Effector CD8-positive, alpha-beta T cell (primary cell): ENCODE data around the gene CDKAL1.
"Not testable (repeated sequence)": the region's sequence is repeated elsewhere in the genome, so short reads cannot be mapped to it uniquely, and the experiment has no call there.

Experiments used
- DNase-seq: peaks from one replicate; lab custom pipeline; 2025; lab: John Stamatoyannopoulos, UW
- total RNA-seq, 4 experiments: gene quantifications; one replicate each; lab custom pipeline; 2026; lab: John Stamatoyannopoulos, UW

Gene CDKAL1
- total RNA-seq: 46.8 to 71.6 (median 60.7) reads per million in 4 experiments

DNA sequence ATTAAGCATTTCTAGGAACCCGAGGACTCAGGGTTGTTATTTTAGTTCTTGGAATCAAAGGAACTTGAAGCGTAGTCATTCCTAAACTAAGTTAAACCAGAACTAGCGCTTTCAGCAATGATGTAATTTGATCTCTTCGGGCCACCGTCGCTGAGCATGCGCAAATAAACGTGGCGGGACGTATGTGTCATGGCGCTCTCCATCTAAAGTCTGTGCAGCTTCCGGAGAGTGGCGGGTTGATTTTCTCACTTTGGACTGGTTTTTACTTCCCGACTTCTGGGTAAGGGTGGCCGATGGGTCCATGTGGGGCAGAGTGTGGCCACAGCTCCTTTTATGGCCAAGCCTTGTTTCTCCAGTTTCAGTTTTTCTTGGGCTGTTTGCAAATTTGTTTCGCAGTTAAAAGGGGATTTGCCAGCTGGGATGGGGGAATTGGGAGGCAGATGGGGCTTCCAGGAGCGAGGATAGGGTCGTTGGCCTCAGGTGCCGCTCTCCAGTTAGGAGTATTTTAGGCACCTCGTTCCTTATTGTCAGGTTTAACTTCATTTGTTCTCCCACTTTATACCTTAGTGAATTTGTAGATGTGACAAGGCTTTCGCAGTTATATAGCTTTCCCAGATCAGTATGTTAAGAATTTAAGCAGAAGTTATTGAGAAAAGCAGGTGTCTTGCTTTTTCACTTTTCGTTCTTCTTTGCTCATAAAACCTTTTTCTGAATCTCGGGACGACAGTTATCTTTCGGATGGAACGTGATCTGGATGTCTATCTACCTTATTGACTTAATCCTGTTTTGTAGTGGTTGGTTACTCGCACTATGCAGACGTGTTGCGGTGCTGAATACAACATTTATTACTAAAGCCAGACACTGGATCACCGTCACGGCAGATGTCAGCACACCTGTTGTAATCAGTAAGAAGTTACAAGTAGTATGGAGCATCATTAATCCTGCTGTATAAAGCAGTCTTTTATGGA lies at the start of gene CDKAL1:
Gene CDKAL1 (plus strand): TSS at position 163 of the 968 bp plus-strand sequence. CDS start 11,894 bp downstream, outside the sequence.
- DNase-seq: peak; percentile 86

DNA sequence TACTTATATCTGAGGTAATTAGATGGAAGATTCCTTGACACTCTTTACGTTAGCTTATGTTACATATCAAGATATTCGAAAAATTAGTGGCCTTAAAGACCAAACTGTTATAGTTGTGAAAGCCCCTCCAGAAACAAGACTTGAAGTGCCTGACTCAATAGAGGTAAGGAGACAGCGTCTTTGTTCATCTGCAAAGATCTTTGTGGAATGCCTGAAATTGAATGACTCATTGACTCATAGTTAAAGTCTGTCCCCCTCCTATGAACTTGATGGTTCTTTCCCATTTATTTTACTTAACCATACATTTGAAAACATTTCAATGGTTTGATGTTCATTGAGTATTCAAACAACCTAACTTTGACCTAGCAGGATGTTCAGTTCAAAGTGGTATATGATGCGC lies 47.6 kb upstream of the CDKAL1 start:
- DNase-seq: no peak

DNA sequence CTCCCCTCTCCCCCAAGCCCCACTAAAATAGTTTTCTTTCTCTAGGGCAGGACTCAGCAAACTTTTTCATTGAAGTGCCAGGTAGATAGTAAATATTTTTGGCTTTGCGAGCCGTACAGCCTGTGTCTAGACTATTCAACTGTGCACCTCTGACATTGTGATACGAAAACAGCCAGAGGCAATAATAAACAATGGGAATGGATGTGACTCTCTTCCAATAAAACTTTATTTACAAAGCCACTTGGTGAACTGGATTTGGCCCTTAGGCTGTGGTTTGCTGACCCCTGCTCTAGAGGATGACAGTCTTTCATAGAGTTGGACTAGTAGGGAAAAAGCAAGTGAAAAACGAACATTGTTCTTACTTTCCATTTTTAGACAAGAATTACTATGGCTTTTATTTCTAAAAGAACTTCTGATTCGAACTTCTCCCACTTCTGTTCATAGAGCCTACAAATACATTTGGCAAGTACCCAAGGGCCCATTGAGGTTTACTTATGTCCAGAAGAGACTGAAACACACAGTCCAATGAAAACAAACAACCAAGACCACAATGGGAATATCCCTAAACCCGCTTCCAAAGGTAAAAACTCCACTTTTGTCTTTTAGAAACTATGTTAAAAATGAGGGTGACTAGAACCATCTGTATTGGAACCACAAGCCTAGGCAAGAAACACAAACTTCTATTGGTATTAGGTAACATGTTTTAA lies 46.4 kb upstream of the CDKAL1 start:
- DNase-seq: no peak

DNA sequence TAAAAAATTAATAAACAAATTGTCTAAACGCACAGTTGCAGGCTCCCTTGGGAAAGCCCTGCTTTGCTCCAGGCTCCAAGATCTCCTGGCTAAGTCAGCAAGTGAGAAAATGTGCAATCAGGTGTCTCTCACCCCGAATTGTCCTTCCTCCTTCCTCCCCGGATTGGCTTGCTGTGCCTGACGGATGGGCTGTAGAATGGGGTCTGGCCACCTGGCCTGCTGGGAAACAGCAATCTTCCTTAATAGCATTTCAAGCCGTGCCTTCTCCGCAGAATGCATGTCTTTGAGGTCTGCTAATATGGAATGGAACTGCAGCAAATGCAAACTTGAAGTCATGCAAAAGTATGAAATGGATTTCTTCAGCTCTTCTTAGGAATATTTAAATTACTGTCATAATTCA lies 43.7 kb upstream of the CDKAL1 start:
- no peak for DNase-seq

DNA sequence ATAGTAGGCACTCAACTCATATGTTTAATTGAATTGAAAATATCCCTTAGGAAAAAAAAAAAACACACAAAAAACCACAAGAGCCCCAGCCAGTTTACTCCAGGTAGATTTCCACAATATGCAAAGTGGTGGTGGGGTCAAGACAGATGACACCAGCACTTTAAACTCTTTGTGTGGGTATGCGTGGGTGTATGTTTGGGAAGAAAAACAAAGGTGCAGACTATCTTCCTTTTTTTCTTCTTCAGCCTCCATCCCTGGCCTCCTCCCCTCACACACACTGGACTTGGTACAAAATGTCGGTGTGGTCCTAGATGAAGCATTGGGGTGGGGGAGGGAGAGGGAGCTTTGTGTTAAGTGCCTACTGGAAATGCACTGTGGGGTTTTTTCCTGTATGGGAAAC lies 42.2 kb upstream of the CDKAL1 start:
- DNase-seq: no peak

DNA sequence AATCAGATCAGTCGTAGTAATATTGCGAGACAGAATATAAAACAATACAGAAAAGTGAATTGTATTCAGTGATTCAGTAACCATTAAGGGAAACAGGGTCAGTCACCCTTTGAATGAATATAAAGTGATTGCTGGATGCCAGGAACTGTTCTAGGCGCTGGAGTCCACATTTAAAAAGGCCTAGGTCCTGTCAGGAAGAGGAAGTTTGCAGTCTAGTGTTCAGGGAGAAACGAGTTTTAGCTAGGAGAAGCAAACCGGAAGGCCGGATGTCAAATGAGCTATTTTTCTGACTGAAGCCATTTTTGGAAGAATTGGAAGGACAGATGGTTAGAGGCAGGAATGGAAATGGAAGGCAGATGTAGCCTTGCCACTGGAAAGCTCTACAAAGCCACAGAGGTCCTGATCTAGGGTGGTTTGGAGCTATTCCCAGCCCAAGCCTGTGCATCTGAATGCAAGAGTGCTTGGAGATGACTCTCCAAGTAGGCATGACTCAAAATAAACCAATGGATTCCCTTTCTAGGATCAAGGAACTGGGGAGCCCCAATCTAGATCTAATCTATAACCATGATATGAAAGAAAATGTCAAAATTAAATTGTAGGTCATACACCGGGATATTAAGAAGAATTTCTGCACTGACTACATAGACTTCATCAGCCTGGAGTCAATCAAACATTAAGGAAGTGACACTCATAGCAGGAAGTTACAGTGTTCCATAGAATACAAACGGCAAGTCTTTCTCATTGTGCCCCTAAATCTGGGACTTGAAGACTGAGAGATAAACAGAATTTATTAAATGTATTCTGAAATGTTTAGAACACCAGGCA lies 36.8 kb upstream of the CDKAL1 start:
- DNase-seq: no peak

DNA sequence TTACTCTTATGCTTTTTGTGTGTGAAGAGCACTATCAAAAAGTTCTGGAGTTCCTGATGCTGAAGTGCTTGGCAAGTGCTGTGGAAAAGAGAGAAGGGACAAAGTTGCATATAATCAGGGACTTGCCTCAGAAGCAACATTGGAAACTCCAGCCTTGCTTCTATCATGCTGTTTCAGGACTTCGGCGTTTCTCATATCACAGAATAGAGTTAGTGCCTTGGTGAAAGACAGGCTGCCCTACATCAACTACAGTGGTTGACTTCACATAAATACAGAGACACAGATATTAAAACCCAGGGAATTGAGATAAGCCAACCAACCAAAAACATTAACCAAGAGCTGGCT lies 36.2 kb upstream of the CDKAL1 start:
- no peak for DNase-seq

DNA sequence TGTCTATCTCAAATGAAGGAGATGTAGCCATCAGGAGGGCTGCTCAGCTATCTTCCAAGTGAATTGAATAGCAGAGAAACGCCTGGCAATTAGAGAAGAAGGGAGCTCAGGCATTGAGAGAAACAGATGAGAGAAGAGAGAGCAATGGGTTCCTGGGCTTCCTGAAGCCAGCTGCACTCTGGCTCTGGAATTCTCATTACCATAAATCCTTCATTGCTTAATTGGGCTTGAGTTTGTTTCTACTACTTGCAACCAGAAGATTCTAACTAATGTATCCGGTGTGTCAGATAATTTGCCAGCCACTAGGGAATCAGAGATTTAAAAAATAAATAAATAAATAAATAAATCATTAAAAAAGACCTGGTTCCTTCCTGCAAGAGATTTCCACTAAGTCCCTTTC lies 25.0 kb upstream of the CDKAL1 start:
- DNase-seq: no peak

DNA sequence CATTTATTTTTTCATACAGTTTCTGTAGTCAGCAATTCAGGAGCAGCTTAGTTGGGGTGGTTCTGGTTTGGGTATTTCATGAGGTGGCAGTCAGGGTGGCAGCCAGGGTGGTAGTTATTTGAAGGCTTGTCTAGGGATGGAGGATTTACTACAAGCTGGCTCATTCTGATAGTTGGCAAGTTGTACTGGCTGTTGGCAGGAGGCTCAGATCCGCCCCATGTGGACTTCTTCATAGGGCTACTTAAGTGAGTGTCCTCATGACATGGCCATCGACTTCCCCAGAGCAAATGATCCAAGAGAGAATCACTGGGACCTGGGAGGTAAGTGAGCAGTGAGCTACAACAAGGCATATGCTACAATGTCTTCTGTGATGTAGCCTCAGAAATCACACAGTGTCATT lies 22.4 kb upstream of the CDKAL1 start:
- DNase-seq: no peak

DNA sequence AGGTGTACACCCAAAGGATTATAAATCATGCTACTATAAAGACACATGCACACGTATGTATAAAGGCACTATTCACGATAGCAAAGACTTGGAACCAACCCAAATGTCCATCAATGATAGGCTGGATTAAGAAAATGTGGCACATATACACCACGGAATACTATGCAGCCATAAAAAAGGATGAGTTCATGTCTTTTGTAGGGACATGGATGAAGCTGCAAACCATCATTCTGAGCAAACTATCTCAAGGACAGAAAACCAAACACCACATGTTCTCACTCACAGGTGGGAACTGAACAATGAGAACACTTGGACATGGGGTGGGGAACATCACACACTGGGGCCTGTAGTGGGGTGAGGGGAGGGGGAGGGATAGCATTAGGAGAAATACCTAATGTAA lies 9.0 kb upstream of the CDKAL1 start:
- not testable (repeated sequence) for DNase-seq

DNA sequence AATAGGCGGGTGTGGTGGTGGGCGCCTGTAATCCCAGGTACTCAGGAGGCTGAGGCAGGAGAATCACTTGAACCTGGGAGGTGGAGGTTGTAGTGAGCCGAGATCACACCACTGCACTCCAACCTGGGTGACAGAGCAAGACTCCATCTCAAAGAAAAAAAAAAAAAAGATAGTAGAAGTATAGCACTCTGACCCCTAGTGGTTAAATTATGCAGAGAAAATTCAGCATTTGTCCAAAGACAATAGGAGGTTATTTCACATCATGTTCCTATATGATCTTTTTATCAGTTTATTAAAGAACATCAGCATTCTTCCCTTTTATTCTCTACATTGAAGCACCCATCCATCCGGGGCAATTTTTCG lies 5.2 kb upstream of the CDKAL1 start:
- DNase-seq: not testable (repeated sequence)

DNA sequence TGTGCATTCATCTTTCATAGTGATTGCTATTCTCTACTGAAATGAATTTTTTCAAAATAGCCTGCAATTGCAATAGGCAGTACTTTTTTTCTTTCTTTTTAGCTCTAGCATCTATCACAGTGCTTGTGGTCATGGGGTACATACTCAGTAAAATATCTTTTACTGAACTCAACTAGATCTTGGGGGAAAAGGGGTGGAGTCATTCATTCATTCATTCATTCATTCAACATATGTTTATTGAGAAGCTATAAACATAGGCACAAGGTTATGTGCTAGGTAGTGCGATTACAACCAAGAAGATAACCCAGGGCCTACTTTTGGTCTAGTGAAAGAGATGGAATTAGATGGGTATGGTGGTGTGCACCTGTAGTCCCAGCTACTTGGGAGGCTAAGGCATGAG lies 1.4 kb upstream of the CDKAL1 start:
- no peak for DNase-seq

DNA sequence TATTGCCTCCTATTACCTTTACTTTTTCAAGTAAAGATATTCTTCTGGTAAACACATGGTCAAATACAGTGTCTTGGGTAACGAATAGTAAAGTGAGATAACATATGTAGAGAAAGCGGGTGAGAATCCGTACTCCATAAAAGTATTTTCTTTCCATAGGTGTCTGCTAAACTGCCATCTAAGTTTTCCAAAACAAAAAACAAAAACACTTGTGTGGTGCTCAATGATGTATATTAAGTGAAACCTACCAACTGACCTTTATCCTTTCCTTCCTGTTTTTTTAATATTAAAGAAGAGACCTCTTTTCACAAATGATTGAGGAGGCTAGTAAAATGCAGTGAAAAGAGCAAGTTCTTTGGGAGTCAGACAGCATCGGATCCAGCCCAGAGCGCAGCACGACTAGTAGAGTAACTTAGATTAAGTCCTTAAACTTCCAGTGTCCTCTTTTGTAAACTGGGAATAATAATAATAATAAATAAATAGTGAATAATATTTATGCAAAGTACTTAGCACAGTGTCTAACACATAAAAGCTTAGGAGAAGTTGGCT lies 437 bp upstream of the CDKAL1 start:
- DNase-seq: no peak

DNA sequence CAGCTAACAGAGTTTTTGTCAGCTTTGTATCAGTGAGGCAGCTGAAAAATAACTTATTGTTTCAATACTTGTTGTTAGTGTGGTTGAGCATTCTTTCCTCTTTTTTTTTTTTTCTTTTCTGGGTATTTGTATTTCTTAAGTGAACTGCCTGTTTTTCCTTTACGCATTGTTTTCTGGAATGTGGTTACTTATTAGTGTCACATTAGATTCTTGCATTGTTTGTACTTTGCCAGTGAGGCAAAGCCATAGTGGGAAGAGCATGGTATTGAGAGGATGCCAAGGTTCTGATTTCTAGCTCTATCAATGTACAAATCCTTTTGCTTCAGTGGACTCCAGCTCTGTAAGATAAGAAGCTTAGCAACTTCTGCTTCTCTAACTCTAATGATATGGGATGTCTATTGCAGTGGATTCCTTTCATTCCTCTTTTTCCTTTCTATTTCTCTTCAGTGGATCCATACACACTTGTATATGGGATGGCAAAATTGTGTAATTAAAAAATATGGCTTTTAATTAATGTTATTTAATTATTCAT lies 3.9 kb downstream of the CDKAL1 start:
- DNase-seq: no peak

DNA sequence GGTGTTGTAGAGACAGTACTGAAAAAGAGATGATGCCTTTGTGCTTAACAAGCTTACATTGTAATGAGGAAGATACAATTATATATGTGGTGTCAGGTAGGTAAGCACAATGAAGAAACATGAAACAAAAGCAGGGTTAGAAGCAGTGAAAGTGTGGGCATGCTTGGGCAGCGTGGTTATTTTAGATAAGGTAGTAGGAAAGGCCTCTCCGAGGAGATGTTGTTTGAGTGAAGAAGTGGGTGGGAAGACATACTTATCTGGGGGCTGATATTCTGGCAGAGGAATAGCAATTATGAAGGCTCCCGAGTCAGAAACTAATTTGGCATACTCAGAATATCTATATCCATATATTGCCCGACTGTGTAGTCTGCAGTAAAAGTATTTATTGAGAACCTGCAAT lies 4.7 kb downstream of the CDKAL1 start:
- DNase-seq: no peak

DNA sequence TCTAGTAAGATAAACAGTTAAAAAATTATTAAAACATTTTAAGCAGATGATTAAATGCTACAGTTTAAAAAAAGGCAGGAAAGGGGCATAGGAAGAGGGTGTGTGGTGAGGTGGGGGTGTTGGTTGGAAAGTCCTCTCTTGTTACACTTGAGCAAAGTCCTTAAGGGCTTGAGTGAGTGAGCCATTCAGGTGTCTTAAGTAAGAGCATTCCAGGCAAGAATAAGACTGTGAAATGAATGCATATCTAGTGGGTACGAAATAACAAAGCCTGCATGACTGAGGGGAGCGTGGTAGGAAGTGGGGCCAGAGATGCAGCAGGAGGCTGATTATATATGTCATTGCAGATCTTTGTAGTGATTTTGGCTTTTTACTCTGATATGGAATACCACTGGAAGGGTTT lies 5.1 kb downstream of the CDKAL1 start:
- DNase-seq: no peak

DNA sequence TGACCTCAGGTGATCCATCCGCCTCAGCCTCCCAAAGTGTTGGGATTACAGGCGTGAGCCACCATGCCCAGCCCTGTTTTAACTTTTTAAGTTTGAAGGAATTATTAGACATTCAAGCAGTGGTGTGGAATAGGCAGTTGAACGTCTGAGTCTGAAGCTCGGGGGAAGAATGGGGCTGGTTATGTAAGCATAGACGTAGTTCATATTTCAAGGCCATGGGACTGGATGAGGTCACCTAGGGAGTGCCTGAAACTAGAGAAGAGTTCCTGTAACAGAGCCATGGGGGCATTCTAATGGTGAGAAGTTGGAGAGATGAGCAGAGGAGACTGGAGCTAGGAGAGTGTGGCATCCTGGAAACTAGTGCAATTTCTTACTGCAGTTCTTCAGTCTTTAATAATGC lies 6.4 kb downstream of the CDKAL1 start:
- DNase-seq: no peak

DNA sequence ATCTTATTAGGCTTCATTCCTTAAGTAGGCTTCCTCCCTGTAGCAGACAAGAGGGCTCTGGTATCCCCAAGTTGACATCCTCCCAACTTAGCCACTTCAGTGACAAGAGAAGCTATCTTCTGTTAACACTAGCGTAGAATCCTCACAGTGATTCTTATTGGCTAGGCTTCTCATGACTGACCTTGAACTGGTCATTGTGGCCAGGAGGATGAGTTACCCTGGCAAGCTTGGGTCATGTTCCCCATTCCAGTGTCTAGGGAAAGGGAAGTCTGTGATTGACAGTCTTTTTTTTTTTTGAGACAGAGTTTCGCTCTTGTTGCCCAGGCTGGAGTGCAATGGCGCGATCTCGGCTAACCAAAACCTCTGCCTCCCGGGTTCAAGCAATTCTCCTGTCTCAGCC lies 7.1 kb downstream of the CDKAL1 start:
- DNase-seq: no peak

DNA sequence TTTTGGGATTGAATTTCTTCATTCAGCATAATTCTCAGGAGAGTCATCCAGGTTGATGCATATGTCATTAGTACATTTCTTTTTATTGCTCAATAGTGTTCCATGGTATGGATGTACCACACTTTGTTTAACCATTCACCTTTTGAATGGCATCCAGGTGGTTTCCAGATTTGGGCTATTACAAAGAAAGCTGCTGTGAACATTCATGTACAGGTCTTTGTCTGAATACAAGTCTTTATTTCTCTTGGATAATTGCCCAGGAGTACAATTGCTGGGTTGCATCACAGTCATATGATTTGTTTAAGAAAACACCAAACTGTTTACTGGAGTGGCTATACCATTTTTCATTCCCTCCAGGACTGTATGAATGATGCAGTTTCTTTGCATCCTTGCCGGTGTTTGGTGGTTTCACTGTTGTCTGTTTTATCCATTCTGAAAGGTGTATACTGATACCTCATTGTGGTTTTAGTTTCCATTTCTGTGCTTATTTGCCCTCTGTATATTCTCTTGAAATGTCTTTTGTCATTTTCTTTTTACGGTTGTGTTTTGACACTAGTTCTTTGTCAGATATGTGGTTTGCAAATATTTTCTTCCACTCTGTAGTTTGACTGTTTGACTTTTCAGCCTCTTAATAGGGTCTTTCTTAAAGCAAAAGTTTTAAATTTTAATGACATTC lies 8.8 kb downstream of the CDKAL1 start:
- no peak for DNase-seq

DNA sequence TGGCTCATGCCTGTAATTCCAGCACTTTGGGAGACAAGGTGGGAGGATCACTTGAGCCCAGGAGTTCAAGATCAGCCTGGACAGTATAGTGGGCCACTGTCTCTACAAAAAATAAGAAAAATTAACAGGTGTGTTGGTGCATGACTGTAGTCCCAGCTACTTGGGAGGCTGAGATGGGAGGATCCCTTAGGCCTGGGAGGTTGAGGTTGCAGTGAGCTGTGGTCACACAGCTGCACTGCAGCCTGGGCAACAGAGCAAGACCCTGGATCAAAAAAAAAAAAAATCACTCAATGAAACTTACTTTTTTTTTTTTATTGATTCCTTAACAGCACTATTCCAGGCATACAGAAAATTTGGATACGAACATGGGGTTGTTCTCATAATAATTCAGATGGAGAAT lies 14.0 kb downstream of the CDKAL1 start:
- DNase-seq: no peak

DNA sequence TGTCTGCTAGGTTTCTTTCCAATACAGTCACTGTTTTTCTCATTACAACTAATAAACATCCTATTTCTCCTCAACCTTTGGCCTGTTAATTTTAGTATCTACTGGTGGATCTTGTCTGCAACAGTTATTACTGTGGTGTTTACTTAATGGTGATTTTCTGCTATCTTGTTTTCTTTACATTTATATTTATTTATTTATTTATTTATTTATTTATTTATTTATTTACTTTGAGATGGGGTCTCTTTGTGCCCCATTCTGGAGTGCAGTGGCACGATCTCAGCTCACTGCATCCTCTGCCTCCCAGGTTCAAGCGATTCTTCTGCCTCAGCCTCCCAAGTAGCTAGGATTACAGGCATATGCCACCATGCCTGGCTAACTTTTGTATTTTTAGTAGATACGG lies 15.1 kb downstream of the CDKAL1 start:
- not testable (repeated sequence) for DNase-seq
